Mammary epithelial cell (primary cell): ENCODE measurements around the gene CLEC16A.

Experiments
- EZH2 ChIP-seq: IDR thresholded peaks from 2 replicates; pipeline ENCODE4 v1.6.1; 2012; ENCODE audit warnings: low read length, inconsistent platforms, borderline replicate concordance
- TF ChIP-seq, protein P1 (sequence below), 2 donors: IDR thresholded peaks in 1 of 2; conservative IDR thresholded peaks in 1 of 2; 2 replicates each; pipeline ENCODE4 v1.5.1; 2011 to 2012; ENCODE audit warnings: inconsistent platforms in 2 of 2, low read length in 2 of 2, mild to moderate bottlenecking in 2 of 2, control low read depth in 1 of 2, low read depth in 1 of 2; ENCODE audit not compliant: insufficient read depth in 1 of 2; ENCODE audit errors: extremely low read depth in 1 of 2

DNA sequence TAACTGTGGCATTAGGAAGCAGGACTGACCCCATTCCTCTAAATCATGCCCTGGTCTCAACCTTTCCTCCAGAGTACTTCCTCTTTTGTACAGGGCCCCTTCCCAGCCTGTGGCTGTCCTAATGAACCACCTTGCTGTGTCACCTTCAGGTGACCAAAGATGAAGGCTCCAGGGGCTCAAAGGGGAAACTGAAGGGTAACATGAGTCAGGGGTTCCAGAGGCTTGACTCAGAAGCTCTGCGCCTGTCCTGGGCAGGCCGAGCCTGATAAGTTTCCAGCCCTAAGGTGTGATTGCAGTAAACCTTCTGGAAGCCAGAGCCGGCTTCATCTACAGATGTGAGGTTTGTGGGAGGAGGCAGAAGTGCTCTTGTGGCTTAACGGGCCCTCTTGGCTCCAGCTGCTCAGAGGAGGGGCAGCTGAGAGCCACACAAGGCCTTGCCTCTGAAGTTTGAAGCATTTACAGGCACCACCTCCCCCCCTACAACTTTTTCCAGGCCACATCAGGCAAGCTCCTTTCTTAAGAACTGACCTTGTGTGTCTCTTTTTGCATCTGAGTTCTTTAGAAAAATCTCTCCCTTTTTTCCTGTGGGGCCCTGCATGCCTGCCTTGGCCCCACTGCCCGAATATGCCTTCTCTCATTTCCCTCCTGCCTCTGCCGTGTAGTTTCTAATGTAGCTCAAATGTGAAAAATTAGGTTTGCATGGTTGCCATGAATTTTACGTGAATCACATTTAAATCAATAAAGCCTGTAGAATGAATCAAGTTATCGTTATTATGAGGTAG is 149.9 kb downstream of the CLEC16A start:
- TF ChIP-seq, protein P1, sequence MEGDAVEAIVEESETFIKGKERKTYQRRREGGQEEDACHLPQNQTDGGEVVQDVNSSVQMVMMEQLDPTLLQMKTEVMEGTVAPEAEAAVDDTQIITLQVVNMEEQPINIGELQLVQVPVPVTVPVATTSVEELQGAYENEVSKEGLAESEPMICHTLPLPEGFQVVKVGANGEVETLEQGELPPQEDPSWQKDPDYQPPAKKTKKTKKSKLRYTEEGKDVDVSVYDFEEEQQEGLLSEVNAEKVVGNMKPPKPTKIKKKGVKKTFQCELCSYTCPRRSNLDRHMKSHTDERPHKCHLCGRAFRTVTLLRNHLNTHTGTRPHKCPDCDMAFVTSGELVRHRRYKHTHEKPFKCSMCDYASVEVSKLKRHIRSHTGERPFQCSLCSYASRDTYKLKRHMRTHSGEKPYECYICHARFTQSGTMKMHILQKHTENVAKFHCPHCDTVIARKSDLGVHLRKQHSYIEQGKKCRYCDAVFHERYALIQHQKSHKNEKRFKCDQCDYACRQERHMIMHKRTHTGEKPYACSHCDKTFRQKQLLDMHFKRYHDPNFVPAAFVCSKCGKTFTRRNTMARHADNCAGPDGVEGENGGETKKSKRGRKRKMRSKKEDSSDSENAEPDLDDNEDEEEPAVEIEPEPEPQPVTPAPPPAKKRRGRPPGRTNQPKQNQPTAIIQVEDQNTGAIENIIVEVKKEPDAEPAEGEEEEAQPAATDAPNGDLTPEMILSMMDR (conservative IDR thresholded peaks at IDR 0.05 in 1 of 2, IDR thresholded peaks at IDR 0.05 in 1 of 2; ENCODE audit: extremely low read depth in 1 of 2, insufficient read depth in 1 of 2, low read depth in 1 of 2, low read length in 2 of 2) = no peak
- TF ChIP-seq EZH2 = no peak
